Activated naive CD8-positive, alpha-beta T cell treated with anti-CD3 and anti-CD28 coated beads, Interleukin-2, amount 10 ng/mL, durations not matched to agents 7 days and 5 days (primary cell): ENCODE measurements around the gene HSF4. TPM values are rescaled to one million over a fixed set of nuclear protein-coding genes. Genes with fewer than 3 reads are reported as not detected.

Source experiments
- ATAC-seq: fragments of 150-1000 bp; cut with Tn5 transposase; one replicate; pipeline ENCODE4 v1.10.0; 2021; ENCODE audit warnings: low read depth, moderate library complexity
- POLR2A ChIA-PET: fragments of 350-600 bp; sonication (Branson Sonifier 250); formaldehyde crosslinking; loops from one replicate; lab custom pipeline; 2021; ENCODE audit warnings: antibody characterized with exemption; lab: Charles Lee
- DNase-seq: peaks from one replicate; pipeline ENCODE4 v3.0.0; 2021
- H3K27ac Mint-ChIP-seq: one replicate; pipeline ENCODE4 v1.8.0; 2022; ENCODE audit warnings: mild to moderate bottlenecking, mixed read lengths
- H3K27me3 Mint-ChIP-seq: one replicate; pipeline ENCODE4 v1.8.0; 2022; ENCODE audit warnings: mild to moderate bottlenecking, moderate library complexity, mixed read lengths
- H3K36me3 Mint-ChIP-seq: one replicate; pipeline ENCODE4 v1.8.0; 2021; ENCODE audit warnings: mild to moderate bottlenecking, mixed read lengths
- H3K4me1 Mint-ChIP-seq: one replicate; pipeline ENCODE4 v1.8.0; 2021; ENCODE audit warnings: mixed read lengths
- H3K4me3 Mint-ChIP-seq: one replicate; pipeline ENCODE4 v1.8.0; 2022; ENCODE audit warnings: mild to moderate bottlenecking, moderate library complexity, mixed read lengths
- H3K9me3 Mint-ChIP-seq: one replicate; pipeline ENCODE4 v1.8.0; 2021; ENCODE audit warnings: mixed read lengths
- total RNA-seq, 2 experiments: library from RNA; stranded (reverse); gene quantifications; one replicate each; pipeline ENCODE4 v1.2.3, GENCODE V29; 2021

Gene HSF4
- total RNA-seq, 2 experiments from 2014 or later: 61.5 to 76.8 TPM

- Mint-ChIP-seq H3K36me3 (peaks cover 2% of the 10 kb centered on the region), H3K27me3 (no peaks in the 10 kb centered on the region), H3K4me3 (no peak overlapping the region), H3K9me3 (no peaks in the 10 kb centered on the region), H3K4me1 (peaks cover 2% of the 10 kb centered on the region), H3K27ac (no peak overlapping the region)
- POLR2A ChIA-PET: interaction anchor here (0.7 kb wide), 1 partner anchor 11 kb away, joined by 3 read pairs; no protein-coding TSS in a partner anchor
- ATAC-seq (no peak), DNase-seq (no peak)
These were observed 39.5 kb downstream of the HSF4 start for GRCh38 chr16:67204076-67204475.

GRCh38 chr16:67206129-67206837, 41.7 kb downstream of the HSF4 start:
- DNase-seq (no peak), ATAC-seq (no peak)
- Mint-ChIP-seq H3K27me3 (no peaks in the 10 kb centered on the region), H3K27ac (no peak overlapping the region), H3K36me3 (no peaks in the 10 kb centered on the region), H3K9me3 (no peaks in the 10 kb centered on the region), H3K4me1 (peaks cover 3% of the 10 kb centered on the region), H3K4me3 (no peak overlapping the region)
- POLR2A ChIA-PET: interaction anchor here (1.0 kb wide), 1 partner anchor 21 kb away, joined by 4 read pairs; the partner anchor contains the start of gene TMEM208

GRCh38 chr16:67206838-67207248, 42.3 kb downstream of the HSF4 start:
- H3K27me3 Mint-ChIP-seq: no peaks in the 10 kb centered on the region
- H3K27ac Mint-ChIP-seq: no peak overlapping the region

GRCh38 chr16:67207249-67208091, 42.9 kb downstream of the HSF4 start:
- Mint-ChIP-seq H3K36me3 (no peaks in the 10 kb centered on the region), H3K27ac (no peak overlapping the region), H3K9me3 (no peaks in the 10 kb centered on the region), H3K4me3 (no peak overlapping the region), H3K4me1 (peaks cover 3% of the 10 kb centered on the region), H3K27me3 (no peaks in the 10 kb centered on the region)
- ATAC-seq: no peak
- POLR2A ChIA-PET: interaction anchor here (1.0 kb wide), 1 partner anchor 19 kb away, joined by 4 read pairs; the partner anchor contains the start of gene TMEM208
- DNase-seq: no peak

More at GRCh38 chr16:67206838-67207248, 42.3 kb downstream of the HSF4 start:
- ATAC-seq (no peak), DNase-seq (no peak)
- POLR2A ChIA-PET: interaction anchor here (1.0 kb wide), 1 partner anchor 20 kb away, joined by 4 read pairs; the partner anchor contains the start of gene TMEM208
- Mint-ChIP-seq H3K4me1 (peaks cover 3% of the 10 kb centered on the region), H3K9me3 (no peaks in the 10 kb centered on the region), H3K36me3 (no peaks in the 10 kb centered on the region), H3K4me3 (no peak overlapping the region)

- no peaks in the 10 kb centered on the region for H3K27me3 Mint-ChIP-seq
- no peaks in the 10 kb centered on the region for H3K36me3 Mint-ChIP-seq
- peaks cover 3% of the 10 kb centered on the region for H3K4me1 Mint-ChIP-seq
- H3K27ac Mint-ChIP-seq: no peak overlapping the region
- POLR2A ChIA-PET: interaction anchor here (0.6 to 1.4 kb wide), 3 partner anchors 10 to 29 kb away, joined by 3 to 4 read pairs (median 3); no protein-coding TSS in a partner anchor
- no peak for ATAC-seq
- H3K4me3 Mint-ChIP-seq: no peak overlapping the region
- no peak for DNase-seq
- H3K9me3 Mint-ChIP-seq: no peaks in the 10 kb centered on the region
These were observed 43.8 kb downstream of the HSF4 start for GRCh38 chr16:67208154-67208896.

- no peaks in the 10 kb centered on the region for H3K27me3 Mint-ChIP-seq
- H3K4me1 Mint-ChIP-seq: peaks cover 3% of the 10 kb centered on the region
- no peak overlapping the region for H3K4me3 Mint-ChIP-seq
- no peaks in the 10 kb centered on the region for H3K9me3 Mint-ChIP-seq
- no peak overlapping the region for H3K27ac Mint-ChIP-seq
- DNase-seq: no peak
- no peaks in the 10 kb centered on the region for H3K36me3 Mint-ChIP-seq
- POLR2A ChIA-PET: interaction anchor here (1.1 to 1.4 kb wide), 2 partner anchors 17 to 27 kb away, joined by 3 to 5 read pairs; partner anchors contain the start of gene TMEM208
- ATAC-seq: no peak
These were observed 45.0 kb downstream of the HSF4 start for GRCh38 chr16:67209565-67209964.

GRCh38 chr16:67210069-67210937, 45.8 kb downstream of the HSF4 start:
- no peaks in the 10 kb centered on the region for H3K9me3 Mint-ChIP-seq
- no peaks in the 10 kb centered on the region for H3K36me3 Mint-ChIP-seq
- H3K27ac Mint-ChIP-seq: no peak overlapping the region
- H3K4me1 Mint-ChIP-seq: peaks cover 3% of the 10 kb centered on the region
- H3K27me3 Mint-ChIP-seq: no peaks in the 10 kb centered on the region
- POLR2A ChIA-PET: interaction anchor here (1.1 to 1.4 kb wide), 2 partner anchors 16 to 27 kb away, joined by 3 to 5 read pairs; partner anchors contain the start of gene TMEM208
- no peak for ATAC-seq
- no peak for DNase-seq
- no peak overlapping the region for H3K4me3 Mint-ChIP-seq

GRCh38 chr16:67211674-67212073, 47.1 kb downstream of the HSF4 start:
- no peak for ATAC-seq
- no peaks in the 10 kb centered on the region for H3K27me3 Mint-ChIP-seq
- no peaks in the 10 kb centered on the region for H3K36me3 Mint-ChIP-seq
- H3K4me1 Mint-ChIP-seq: peaks cover 3% of the 10 kb centered on the region
- no peaks in the 10 kb centered on the region for H3K9me3 Mint-ChIP-seq
- DNase-seq: no peak
- POLR2A ChIA-PET: no interaction called here
- H3K4me3 Mint-ChIP-seq: no peak overlapping the region
- no peak overlapping the region for H3K27ac Mint-ChIP-seq

- Mint-ChIP-seq H3K27ac (no peak overlapping the region), H3K27me3 (no peaks in the 10 kb centered on the region), H3K9me3 (no peaks in the 10 kb centered on the region), H3K4me1 (peaks cover 12% of the 10 kb centered on the region), H3K36me3 (no peaks in the 10 kb centered on the region), H3K4me3 (no peak overlapping the region)
- ATAC-seq (no peak), DNase-seq (no peak)
- POLR2A ChIA-PET: interaction anchor here (1.2 kb wide), 1 partner anchor 28 kb away, joined by 5 read pairs; no protein-coding TSS in a partner anchor
These were observed 48.2 kb downstream of the HSF4 start for GRCh38 chr16:67212766-67213165.

- Mint-ChIP-seq H3K27me3 (no peaks in the 10 kb centered on the region), H3K27ac (no peak overlapping the region), H3K4me1 (peaks cover 13% of the 10 kb centered on the region), H3K36me3 (no peaks in the 10 kb centered on the region), H3K9me3 (no peaks in the 10 kb centered on the region), H3K4me3 (no peak overlapping the region)
- ATAC-seq (no peak), DNase-seq (no peak)
- POLR2A ChIA-PET: interaction anchor here (1.2 kb wide), 1 partner anchor 29 kb away, joined by 5 read pairs; no protein-coding TSS in a partner anchor
These were observed 48.9 kb downstream of the HSF4 start for GRCh38 chr16:67213197-67214019.

GRCh38 chr16:67215706-67216105, 51.2 kb downstream of the HSF4 start:
- H3K27me3 Mint-ChIP-seq: no peaks in the 10 kb centered on the region
- no peak overlapping the region for H3K4me3 Mint-ChIP-seq
- POLR2A ChIA-PET: no interaction called here
- no peaks in the 10 kb centered on the region for H3K36me3 Mint-ChIP-seq
- peaks cover 12% of the 10 kb centered on the region for H3K4me1 Mint-ChIP-seq
- no peaks in the 10 kb centered on the region for H3K9me3 Mint-ChIP-seq
- no peak for ATAC-seq
- DNase-seq: no peak
- peak overlapping the region; percentile 31 for H3K27ac Mint-ChIP-seq
